GM12875 (cell line): Measurements from ENCODE around the gene DISC1.
"Not testable (repeated sequence)": the region's sequence is repeated elsewhere in the genome, so short reads cannot be mapped to it uniquely, and the experiment has no call there.

Experiments used
- H3K4me3 ChIP-seq: one replicate; pipeline ENCODE4 v1.5.1; 2011; ENCODE audit warnings: low read depth, low read length, control low read depth
- TF ChIP-seq, protein P1 (sequence below): IDR thresholded peaks from 2 replicates; pipeline ENCODE4 v1.5.1; 2011; ENCODE audit warnings: low read depth, mild to moderate bottlenecking, control low read depth, inconsistent platforms, low read length, moderate library complexity, borderline replicate concordance; ENCODE audit not compliant: insufficient read depth

The DISC1 gene

DNA sequence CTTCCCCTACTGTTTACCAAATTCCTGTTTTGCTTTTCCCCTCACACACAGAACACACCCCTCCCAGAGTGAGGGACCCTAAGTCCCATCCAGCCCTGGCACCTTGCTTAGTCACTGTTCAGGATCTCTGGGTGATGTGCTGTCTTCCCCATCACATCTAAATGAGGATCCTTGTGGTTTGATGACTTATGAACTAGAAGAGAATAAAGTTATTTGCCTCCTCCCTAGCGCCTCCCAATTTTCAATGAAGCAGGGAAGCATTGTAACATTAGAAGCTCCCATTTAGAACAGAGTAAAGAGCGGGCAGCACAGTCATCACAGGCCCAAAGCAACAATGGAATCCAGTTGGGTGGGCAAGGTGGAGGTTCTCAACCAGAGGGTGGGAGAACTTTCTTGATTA is 27.0 kb downstream of the DISC1 start:
- no peak overlapping the region for H3K4me3 ChIP-seq
- TF ChIP-seq, protein P1, sequence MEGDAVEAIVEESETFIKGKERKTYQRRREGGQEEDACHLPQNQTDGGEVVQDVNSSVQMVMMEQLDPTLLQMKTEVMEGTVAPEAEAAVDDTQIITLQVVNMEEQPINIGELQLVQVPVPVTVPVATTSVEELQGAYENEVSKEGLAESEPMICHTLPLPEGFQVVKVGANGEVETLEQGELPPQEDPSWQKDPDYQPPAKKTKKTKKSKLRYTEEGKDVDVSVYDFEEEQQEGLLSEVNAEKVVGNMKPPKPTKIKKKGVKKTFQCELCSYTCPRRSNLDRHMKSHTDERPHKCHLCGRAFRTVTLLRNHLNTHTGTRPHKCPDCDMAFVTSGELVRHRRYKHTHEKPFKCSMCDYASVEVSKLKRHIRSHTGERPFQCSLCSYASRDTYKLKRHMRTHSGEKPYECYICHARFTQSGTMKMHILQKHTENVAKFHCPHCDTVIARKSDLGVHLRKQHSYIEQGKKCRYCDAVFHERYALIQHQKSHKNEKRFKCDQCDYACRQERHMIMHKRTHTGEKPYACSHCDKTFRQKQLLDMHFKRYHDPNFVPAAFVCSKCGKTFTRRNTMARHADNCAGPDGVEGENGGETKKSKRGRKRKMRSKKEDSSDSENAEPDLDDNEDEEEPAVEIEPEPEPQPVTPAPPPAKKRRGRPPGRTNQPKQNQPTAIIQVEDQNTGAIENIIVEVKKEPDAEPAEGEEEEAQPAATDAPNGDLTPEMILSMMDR, result no peak

GRCh38 chr1:231656741-231657140 is 30.2 kb downstream of the DISC1 start:
- H3K4me3 ChIP-seq, result no peak overlapping the region
- TF ChIP-seq, protein P1, result no peak

DNA sequence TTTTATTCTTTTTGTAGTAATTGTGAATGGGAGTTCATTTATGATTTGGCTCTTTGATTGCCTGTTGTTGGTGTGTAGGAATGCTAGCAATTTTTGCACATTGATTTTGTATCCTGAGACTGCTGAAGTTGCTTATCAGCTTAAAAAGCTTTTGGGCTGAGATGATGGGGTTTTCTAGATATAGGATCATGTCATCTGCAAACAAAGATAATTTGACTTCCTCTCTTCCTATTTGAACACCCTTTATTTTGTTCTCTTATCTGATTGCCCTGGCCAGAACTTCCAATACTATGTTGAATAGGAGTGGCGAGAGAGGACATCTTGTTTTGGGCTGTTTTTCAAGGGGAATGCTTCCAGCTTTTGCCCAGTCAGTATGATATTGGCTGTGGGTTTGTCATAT is 31.6 kb downstream of the DISC1 start:
- H3K4me3 ChIP-seq, result not testable (repeated sequence)

- TF ChIP-seq, protein P1, result no peak
- H3K4me3 ChIP-seq, result no peak overlapping the region
These were observed 33.6 kb downstream of the DISC1 start for GRCh38 chr1:231660198-231660597.

DNA sequence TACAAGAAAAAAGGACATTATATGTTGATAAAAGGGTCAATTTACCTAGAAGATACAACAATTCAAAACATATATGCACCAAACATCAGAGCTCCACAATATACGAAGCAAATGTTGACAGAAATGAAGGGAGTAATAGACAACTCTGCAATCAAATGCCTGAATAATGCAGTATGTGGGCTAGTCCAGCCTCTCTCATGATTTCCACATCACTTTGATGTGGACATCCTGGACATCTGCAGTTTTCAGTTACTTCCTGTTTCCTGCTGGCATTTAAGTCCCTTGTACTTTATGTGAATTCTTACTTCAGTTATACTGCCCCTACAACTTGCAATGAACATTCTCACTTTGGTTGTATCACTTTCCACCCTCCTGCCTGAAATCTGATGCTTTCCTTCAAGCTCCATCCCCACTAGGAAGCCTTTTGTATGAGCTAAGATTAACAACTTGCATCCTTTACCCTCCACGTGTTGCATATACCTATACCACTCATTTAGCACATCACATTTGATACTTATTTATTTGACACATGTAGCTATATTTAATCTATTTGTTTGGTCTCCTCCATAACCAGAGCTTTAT is 36.7 kb downstream of the DISC1 start:
- TF ChIP-seq, protein P1, result no peak
- H3K4me3 ChIP-seq, result no peak overlapping the region

DNA sequence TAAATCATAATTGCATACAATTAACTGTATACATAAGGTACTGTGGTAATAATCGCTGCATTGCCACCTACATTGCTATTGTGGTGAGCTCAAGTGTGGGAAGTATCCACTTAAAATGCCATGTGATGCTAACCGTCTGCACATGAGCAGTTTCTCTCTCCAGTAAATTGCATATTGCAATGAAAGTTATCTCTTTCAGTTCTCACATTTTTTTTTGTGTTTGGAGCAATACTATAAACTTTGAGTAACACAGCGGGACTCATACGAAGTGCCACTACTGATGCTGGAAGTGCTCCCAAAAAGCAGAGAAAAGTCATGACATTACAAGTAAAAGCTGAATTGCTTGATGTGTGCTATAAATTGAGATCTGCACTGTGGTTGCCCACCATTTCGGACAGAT is 38.5 kb downstream of the DISC1 start:
- TF ChIP-seq, protein P1, result no peak
- H3K4me3 ChIP-seq, result no peak overlapping the region

DNA sequence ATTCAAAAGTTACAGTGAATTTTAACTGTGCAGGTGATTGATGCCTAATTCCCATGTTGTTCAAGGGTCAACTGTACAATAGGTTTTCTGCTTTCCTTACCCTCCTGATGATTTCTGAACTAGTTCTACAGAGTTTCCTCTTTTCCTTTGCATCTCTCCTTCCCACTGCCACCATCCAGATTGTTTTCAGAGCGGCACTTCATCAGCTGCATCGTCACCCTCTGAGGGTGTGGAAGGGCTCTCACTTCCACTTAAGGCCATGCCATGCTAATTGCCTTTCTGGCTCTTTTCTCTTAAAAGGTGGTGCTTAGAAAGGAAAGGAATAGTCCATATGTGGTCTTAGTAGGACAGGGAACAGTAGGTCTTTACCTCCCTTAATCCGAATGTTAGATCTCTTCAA is 39.1 kb downstream of the DISC1 start:
- H3K4me3 ChIP-seq, result no peak overlapping the region
- TF ChIP-seq, protein P1, result no peak
